WTC11 (cell line): ENCODE measurements around the gene HDGF. TPM values are rescaled to one million over a fixed set of nuclear protein-coding genes. Genes with fewer than 3 reads are reported as not detected.

Source experiments
- ATAC-seq: fragments of 200-7000 bp; cut with Tn5 transposase; 2 replicates; pipeline ENCODE4 v1.10.0; 2021; ENCODE audit warnings: mild to moderate bottlenecking, moderate library complexity
- CTCF ChIA-PET: fragments of 300-600 bp; sonication (Branson Sonifier 250); formaldehyde crosslinking; loops from one replicate; lab custom pipeline; 2021; ENCODE audit warnings: antibody characterized with exemption; lab: Charles Lee
- POLR2A ChIA-PET: fragments of 350-600 bp; sonication (Branson Sonifier 250); formaldehyde crosslinking; loops from one replicate; lab custom pipeline; 2021; ENCODE audit warnings: antibody characterized with exemption; lab: Charles Lee
- DNase-seq: peaks from one replicate; pipeline ENCODE4 v3.0.0; 2021; ENCODE audit warnings: low spot score
- H3K27ac Mint-ChIP-seq: 2 replicates; pipeline ENCODE4 v1.8.0; 2021; ENCODE audit warnings: mixed read lengths
- H3K27me3 Mint-ChIP-seq: 2 replicates; pipeline ENCODE4 v1.8.0; 2021; ENCODE audit warnings: low read depth, mild to moderate bottlenecking, moderate library complexity, mixed read lengths
- H3K36me3 Mint-ChIP-seq: 2 replicates; pipeline ENCODE4 v1.8.0; 2021; ENCODE audit warnings: mixed read lengths
- H3K4me1 Mint-ChIP-seq: 2 replicates; pipeline ENCODE4 v1.8.0; 2022; ENCODE audit warnings: mixed read lengths
- H3K4me3 Mint-ChIP-seq: 2 replicates; pipeline ENCODE4 v1.8.0; 2021; ENCODE audit warnings: mild to moderate bottlenecking, moderate library complexity, mixed read lengths
- H3K9me3 Mint-ChIP-seq: 2 replicates; pipeline ENCODE4 v1.8.0; 2021; ENCODE audit warnings: mixed read lengths
- ARID4B ChIP-seq: sonication (generic); formaldehyde crosslinking; IDR thresholded peaks from 2 replicates; pipeline ENCODE4 v1.8.0; 2023; ENCODE audit warnings: missing genetic modification reagents, mild to moderate bottlenecking, borderline replicate concordance
- ATF3 ChIP-seq: sonication (generic); formaldehyde crosslinking; conservative IDR thresholded peaks from 2 replicates; pipeline ENCODE4 v1.8.1; 2022; ENCODE audit warnings: mild to moderate bottlenecking, missing genetic modification reagents
- ATF6 ChIP-seq: sonication (generic); formaldehyde crosslinking; IDR thresholded peaks from 2 replicates; pipeline ENCODE4 v1.8.1; 2023; ENCODE audit warnings: mild to moderate bottlenecking, missing genetic modification reagents
- CREM ChIP-seq: sonication (generic); formaldehyde crosslinking; IDR thresholded peaks from 2 replicates; pipeline ENCODE4 v1.8.1; 2022; ENCODE audit warnings: mild to moderate bottlenecking, missing genetic modification reagents, moderate library complexity
- ETV6 ChIP-seq: sonication (generic); formaldehyde crosslinking; IDR thresholded peaks from 2 replicates; pipeline ENCODE4 v1.8.1; 2022; ENCODE audit warnings: mild to moderate bottlenecking, missing genetic modification reagents
- GABPB1 ChIP-seq: sonication (generic); formaldehyde crosslinking; IDR thresholded peaks from 2 replicates; pipeline ENCODE4 v1.8.1; 2023; ENCODE audit warnings: mild to moderate bottlenecking, missing genetic modification reagents
- GTF2I ChIP-seq: fragments of 250-450 bp; sonication (Bioruptor Pico); conservative IDR thresholded peaks from 2 replicates; pipeline ENCODE4 v1.4.0; 2021; ENCODE audit warnings: mild to moderate bottlenecking
- MAX ChIP-seq: sonication (generic); formaldehyde crosslinking; IDR thresholded peaks from 2 replicates; pipeline ENCODE4 v1.8.0; 2022; ENCODE audit warnings: mild to moderate bottlenecking, missing genetic modification reagents
- MXD4 ChIP-seq: fragments of 250-450 bp; sonication (Bioruptor Pico); IDR thresholded peaks from 2 replicates; pipeline ENCODE4 v1.8.0; 2021; ENCODE audit warnings: mild to moderate bottlenecking, moderate library complexity, borderline replicate concordance
- NR1H2 ChIP-seq: sonication (generic); formaldehyde crosslinking; IDR thresholded peaks from 2 replicates; pipeline ENCODE4 v1.9.0; 2021; ENCODE audit warnings: mild to moderate bottlenecking, moderate library complexity, missing genetic modification reagents
- PRDM15 ChIP-seq: sonication (generic); formaldehyde crosslinking; IDR thresholded peaks from 2 replicates; pipeline ENCODE4 v1.8.0; 2022; ENCODE audit warnings: missing genetic modification reagents
- TCF7 ChIP-seq: sonication (generic); formaldehyde crosslinking; IDR thresholded peaks from 2 replicates; pipeline ENCODE4 v1.8.0; 2022; ENCODE audit warnings: mild to moderate bottlenecking, low read depth, missing genetic modification reagents, moderate library complexity
- ZBTB21 ChIP-seq: sonication (generic); formaldehyde crosslinking; IDR thresholded peaks from 2 replicates; pipeline ENCODE4 v1.8.1; 2023; ENCODE audit warnings: mild to moderate bottlenecking, missing genetic modification reagents, borderline replicate concordance
- ZMAT4 ChIP-seq: fragments of 250-450 bp; sonication (Bioruptor Pico); IDR thresholded peaks from 2 replicates; pipeline ENCODE4 v1.9.0; 2021; ENCODE audit warnings: mild to moderate bottlenecking
- ZNF219 ChIP-seq: sonication (generic); formaldehyde crosslinking; IDR thresholded peaks from 2 replicates; pipeline ENCODE4 v1.8.0; 2023; ENCODE audit warnings: missing genetic modification reagents, mild to moderate bottlenecking, borderline replicate concordance
- ZNF416 ChIP-seq: fragments of 250-450 bp; sonication (Bioruptor Pico); IDR thresholded peaks from 2 replicates; pipeline ENCODE4 v1.9.0; 2021; ENCODE audit warnings: mild to moderate bottlenecking, inconsistent platforms
- total RNA-seq: library from RNA; stranded (reverse); gene quantifications from 3 replicates; pipeline ENCODE4 v1.2.3, GENCODE V29; 2021

The HDGF gene
- total RNA-seq, 1 experiment from 2014 or later = 339 TPM

GRCh38 chr1:156738407-156738806 is 13.1 kb downstream of the HDGF start:
- TF ChIP-seq ARID4B (CRISPR knock-in tag) (no peak), NR1H2 (CRISPR knock-in tag) (0 out of 2 replicates have a peak, but pooled peaks have one; percentile 20)
- Mint-ChIP-seq H3K9me3 (no peaks in the 10 kb centered on the region), H3K36me3 (peaks cover 20% of the 10 kb centered on the region), H3K4me1 (peaks cover 14% of the 10 kb centered on the region), H3K4me3 (no peak overlapping the region), H3K27me3 (no peaks in the 10 kb centered on the region), H3K27ac (no peak overlapping the region)
- ChIA-PET CTCF (interaction anchor here (1.0 to 1.1 kb wide), 2 partner anchors 12 to 49 kb away, joined by 3 read pairs; no protein-coding TSS in a partner anchor), POLR2A (no interaction called here)
- ATAC-seq (no peak), DNase-seq (no peak)

- no peak overlapping the region; the same call in 1 of the 2 replicates for H3K27ac Mint-ChIP-seq
- peaks cover 10% of the 10 kb centered on the region for H3K4me1 Mint-ChIP-seq
- no peak overlapping the region for H3K4me3 Mint-ChIP-seq
- H3K36me3 Mint-ChIP-seq = peaks cover 14% of the 10 kb centered on the region; the same call in 1 of the 2 replicates
- no peaks in the 10 kb centered on the region for H3K9me3 Mint-ChIP-seq
- no peak for TF ChIP-seq ATF3
- TF ChIP-seq GABPB1 (CRISPR knock-in tag) = no peak
- no peak for TF ChIP-seq CREM (CRISPR knock-in tag)
- TF ChIP-seq MXD4 (CRISPR knock-in tag) = no peak
- no peak for TF ChIP-seq ZNF416 (CRISPR knock-in tag)
- no peak for TF ChIP-seq PRDM15
- TF ChIP-seq GTF2I = no peak
- no peak for TF ChIP-seq ZMAT4 (CRISPR knock-in tag)
- no peak for TF ChIP-seq ETV6 (CRISPR knock-in tag)
- no peak for TF ChIP-seq ZNF219 (CRISPR knock-in tag)
- TF ChIP-seq MAX (CRISPR knock-in tag) = no peak
- TF ChIP-seq TCF7 (CRISPR knock-in tag) = no peak
- TF ChIP-seq ATF6 = no peak
- TF ChIP-seq ZBTB21 (CRISPR knock-in tag) = no peak
- ATAC-seq (no peak), DNase-seq (no peak)
- H3K27me3 Mint-ChIP-seq = no peaks in the 10 kb centered on the region
- ChIA-PET POLR2A (interaction anchor here (0.6 kb wide), 1 partner anchor 28 kb away, joined by 4 read pairs; no protein-coding TSS in a partner anchor), CTCF (interaction anchor here (4.2 kb wide), 1 partner anchor 8 kb away, joined by 14 read pairs; no protein-coding TSS in a partner anchor)
Observed at GRCh38 chr1:156733989-156734584, 17.4 kb downstream of the HDGF start.
